Endothelial cell of umbilical vein (primary cell): Measurements from ENCODE around the gene MRPL4. TPM values are rescaled to one million over a fixed set of nuclear protein-coding genes. Genes with fewer than 3 reads are reported as not detected.

ENCODE experiments used
- BruUV-seq: library from RNA; stranded (reverse); fragments of 400-500 nt; replicated peaks from 2 replicates; lab custom pipeline; 2021; lab: Mats Ljungman, UMichigan
- CTCF ChIA-PET: fragments of 300-600, 350-600 bp; sonication (Branson Sonifier 250); formaldehyde crosslinking; loops from one replicate; lab custom pipeline; 2021; ENCODE audit warnings: antibody characterized with exemption, inconsistent platforms; lab: Charles Lee
- POLR2A ChIA-PET: fragments of 300-600, 350-600 bp; sonication (Branson Sonifier 250); formaldehyde crosslinking; loops from one replicate; lab custom pipeline; 2021; ENCODE audit warnings: antibody characterized with exemption, inconsistent platforms; lab: Charles Lee
- DNase-seq: peaks from one replicate; pipeline ENCODE4 v3.0.0-alpha.2; 2011; ENCODE audit warnings: low read depth, low spot score
- FAIRE-seq: peaks from 2 replicates; lab custom pipeline; 2011; peaks lifted over from hg19 to GRCh38; lab: Jason Lieb, UNC
- H2AFZ ChIP-seq: 2 replicates; pipeline ENCODE4 v1.6.0; 2012; ENCODE audit warnings: low read depth, low read length, control low read depth, inconsistent platforms
- H3K27ac ChIP-seq: 2 replicates; pipeline ENCODE4 v1.5.1; 2011; ENCODE audit warnings: low read depth, mild to moderate bottlenecking, control low read depth, low read length, moderate library complexity; ENCODE audit not compliant: insufficient read depth
- H3K27me3 ChIP-seq, 2 experiments: 2 replicates each; pipeline versions ENCODE4 v1.6.0 to v1.6.1; 2011; ENCODE audit warnings: low read length in 2 of 2, mixed read lengths in 1 of 2; ENCODE audit not compliant: control insufficient read depth in 2 of 2, insufficient read depth in 2 of 2
- H3K36me3 ChIP-seq, 2 experiments: 2 replicates in 1 of 2; 3 replicates in 1 of 2; pipeline ENCODE4 v1.5.1; 2011; ENCODE audit warnings: low read length in 2 of 2, mild to moderate bottlenecking in 1 of 2, moderate library complexity in 1 of 2; ENCODE audit not compliant: control insufficient read depth in 2 of 2, insufficient read depth in 2 of 2; ENCODE audit errors: extremely low read depth in 1 of 2
- H3K4me1 ChIP-seq: 3 replicates; pipeline ENCODE4 v1.5.1; 2011; ENCODE audit warnings: mild to moderate bottlenecking, low read length; ENCODE audit not compliant: control insufficient read depth, insufficient read depth; ENCODE audit errors: extremely low read depth
- H3K4me2 ChIP-seq: 2 replicates; pipeline ENCODE4 v1.6.1; 2011; ENCODE audit warnings: low read length, control low read depth, mixed read lengths; ENCODE audit not compliant: insufficient read depth
- H3K4me3 ChIP-seq, 3 experiments: fragments of 200-600 bp in 1 of 3; sonication (generic), shearing (Covaris generic) in 1 of 3; replicated peaks in 1 of 3; 2 replicates each; pipeline ENCODE4 v1.5.1; 2011 to 2016; ENCODE audit warnings: control low read depth in 3 of 3, low read length in 3 of 3, mild to moderate bottlenecking in 2 of 3, inconsistent platforms in 1 of 3, low read depth in 1 of 3, moderate library complexity in 1 of 3; ENCODE audit not compliant: insufficient read depth in 1 of 3
- H3K79me2 ChIP-seq: 2 replicates; pipeline ENCODE4 v1.6.0; 2012; ENCODE audit warnings: low read length, inconsistent platforms; ENCODE audit not compliant: control insufficient read depth, insufficient read depth
- H3K9ac ChIP-seq: replicated peaks from 2 replicates; pipeline ENCODE3; 2011; ENCODE audit warnings: low read length, control low read depth; ENCODE audit not compliant: insufficient read depth; ENCODE audit errors: extremely low read depth
- H3K9me1 ChIP-seq: replicated peaks from 3 replicates; pipeline ENCODE4 v1.6.0; 2011; ENCODE audit warnings: mild to moderate bottlenecking, low read length; ENCODE audit not compliant: control insufficient read depth, insufficient read depth; ENCODE audit errors: extremely low read depth
- H3K9me3 ChIP-seq: replicated peaks from 2 replicates; pipeline ENCODE4 v1.5.1; 2012; ENCODE audit warnings: low read length, inconsistent platforms; ENCODE audit not compliant: control insufficient read depth, insufficient read depth
- H4K20me1 ChIP-seq: replicated peaks from 2 replicates; pipeline ENCODE3; 2011; ENCODE audit warnings: mild to moderate bottlenecking, low read length; ENCODE audit not compliant: control insufficient read depth, insufficient read depth; ENCODE audit errors: extremely low read depth
- CTCF ChIP-seq, 2 donors: IDR thresholded peaks; 1 replicate in 1 of 2; 2 replicates in 1 of 2; pipeline ENCODE4 v1.5.1; 2011; ENCODE audit warnings: low read length in 2 of 2, mild to moderate bottlenecking in 2 of 2, moderate library complexity in 2 of 2, control low read depth in 1 of 2, inconsistent platforms in 1 of 2, low read depth in 1 of 2; ENCODE audit not compliant: insufficient read depth in 1 of 2; ENCODE audit errors: extremely low read depth in 1 of 2
- EZH2 ChIP-seq: IDR thresholded peaks from 2 replicates; pipeline ENCODE4 v1.6.1; 2012; ENCODE audit warnings: borderline replicate concordance, low read depth, mild to moderate bottlenecking, moderate library complexity, low read length, inconsistent platforms; ENCODE audit not compliant: severe bottlenecking
- FOS ChIP-seq: IDR thresholded peaks from 2 replicates; pipeline ENCODE4 v1.6.1; 2011; ENCODE audit warnings: mild to moderate bottlenecking, low read length, moderate library complexity, borderline replicate concordance; ENCODE audit not compliant: insufficient read depth
- GATA2 ChIP-seq: IDR thresholded peaks from 2 replicates; pipeline ENCODE4 v1.7.0; 2011; ENCODE audit warnings: low read depth, mild to moderate bottlenecking, moderate library complexity, mixed read lengths, low read length; ENCODE audit not compliant: insufficient read length, insufficient read depth
- MYC ChIP-seq: IDR thresholded peaks from one replicate; pipeline ENCODE4 v1.6.1; 2011; ENCODE audit warnings: mild to moderate bottlenecking, low read depth, low read length
- POLR2A ChIP-seq: IDR thresholded peaks from 2 replicates; pipeline ENCODE4 v1.6.1; 2012; ENCODE audit warnings: low read depth, mild to moderate bottlenecking, control low read depth, low read length
- dilution Hi-C: fragments of 300-500 bp; cut with MboI; formaldehyde crosslinking; loops from one replicate; pipeline ENCODE4 v1.15.0; 2019; ENCODE audit warnings: low sequenced_read_pairs; ENCODE audit not compliant: extremely low pct_ligation_motif_present
- intact Hi-C: fragments of 100-400 bp; cut with micrococcal nuclease; formaldehyde crosslinking; loops from one replicate; pipeline ENCODE4 v1.10.0; 2022
- polyA plus RNA-seq, 4 experiments: library from polyadenylated mRNA; depleted of rRNA in 3 of 4; stranded (reverse) in 3 of 4; unstranded in 1 of 4; fragments of >200 nt; gene quantifications; 2 replicates each; pipeline versions ENCODE4 v1.2.1 to v1.2.3, GENCODE V29; 2011 to 2012; ENCODE audit warnings: missing spikeins in 1 of 4
- total RNA-seq: library from RNA; stranded (reverse); gene quantifications from 2 replicates; pipeline ENCODE4 v1.2.3, GENCODE V29; 2021

Gene MRPL4
- total and polyA plus RNA-seq, 2 donors (not counting 3 experiments of a cell fraction or from before 2014, with no cell fraction given): 70.4 to 118 TPM

GRCh38 chr19:10233946-10234345, 18.1 kb upstream of the MRPL4 start:
- Histone ChIP-seq H3K9ac (no peak overlapping the region), H4K20me1 (no peaks in the 10 kb centered on the region), H3K36me3 (no peaks in the 10 kb centered on the region), H2AFZ (no peak overlapping the region), H3K4me2 (no peak overlapping the region), H3K79me2 (no peaks in the 10 kb centered on the region), H3K27me3 (no peaks in the 10 kb centered on the region), H3K9me3 (no peaks in the 10 kb centered on the region), H3K4me3 (no peak overlapping the region), H3K9me1 (no peaks in the 10 kb centered on the region), H3K27ac (no peak overlapping the region), H3K4me1 (peaks cover 15% of the 10 kb centered on the region)
- no peak for FAIRE-seq
- ChIA-PET CTCF (interaction anchor here (1.0 to 1.5 kb wide), 3 partner anchors 16 to 302 kb away, joined by 3 to 6 read pairs (median 3); no protein-coding TSS in a partner anchor), POLR2A (no interaction called here)
- dilution Hi-C loops (no loop called here), intact Hi-C loops (no loop called here)
- BruUV-seq: no TSS peak
- no peak for TF ChIP-seq FOS
- no peak for TF ChIP-seq MYC
- no peak for TF ChIP-seq POLR2A
- TF ChIP-seq CTCF (IDR thresholded peaks at IDR 0.05; ENCODE audit: extremely low read depth in 1 of 2, insufficient read depth in 1 of 2, low read depth in 1 of 2, low read length in 2 of 2): no peak
- DNase-seq: no peak

GRCh38 chr19:10235003-10235402, 17.0 kb upstream of the MRPL4 start:
- Histone ChIP-seq H2AFZ (no peak overlapping the region), H3K9ac (no peak overlapping the region), H3K4me2 (no peak overlapping the region), H3K27me3 (no peaks in the 10 kb centered on the region), H3K9me1 (no peaks in the 10 kb centered on the region), H4K20me1 (no peaks in the 10 kb centered on the region), H3K27ac (no peak overlapping the region), H3K4me3 (no peak overlapping the region), H3K9me3 (no peaks in the 10 kb centered on the region), H3K36me3 (no peaks in the 10 kb centered on the region), H3K79me2 (no peaks in the 10 kb centered on the region), H3K4me1 (peaks cover 15% of the 10 kb centered on the region)
- TF ChIP-seq MYC (no peak), POLR2A (no peak), CTCF (IDR thresholded peaks at IDR 0.05; ENCODE audit: extremely low read depth in 1 of 2, insufficient read depth in 1 of 2, low read depth in 1 of 2, low read length in 2 of 2) (no peak), GATA2 (no peak), EZH2 (no peak)
- dilution Hi-C loops (no loop called here), intact Hi-C loops (no loop called here)
- no TSS peak for BruUV-seq
- DNase-seq (no peak), FAIRE-seq (no peak)
- ChIA-PET POLR2A (no interaction called here), CTCF (interaction anchor here (1.0 to 1.9 kb wide), 3 partner anchors 15 to 26 kb away, joined by 3 to 7 read pairs (median 6); no protein-coding TSS in a partner anchor)
